H1 (cell line): Measurements from ENCODE around the gene SH3PXD2B. TPM values are rescaled to one million over a fixed set of nuclear protein-coding genes. Genes with fewer than 3 reads are reported as not detected.

ENCODE experiments used
- CTCF ChIA-PET: fragments of 300-600 bp; sonication (Branson Sonifier 250); formaldehyde crosslinking; loops from one replicate; lab custom pipeline; 2021; ENCODE audit not compliant: partially characterized antibody; lab: Charles Lee
- POLR2A ChIA-PET: fragments of 300-600 bp; sonication (Branson Sonifier 250); formaldehyde crosslinking; loops from one replicate; lab custom pipeline; 2021; ENCODE audit warnings: inconsistent platforms; ENCODE audit not compliant: partially characterized antibody; lab: Charles Lee
- DNase-seq, 2 experiments: peaks; one replicate each; pipeline versions ENCODE4 v3.0.0 to v3.0.0-alpha.2; 2010 to 2022; ENCODE audit warnings: low spot score in 2 of 2, low read depth in 1 of 2, mixed read lengths in 1 of 2
- FAIRE-seq: peaks from 2 replicates; lab custom pipeline; 2011; peaks lifted over from hg19 to GRCh38; lab: Jason Lieb, UNC
- H2AFZ ChIP-seq: 2 replicates; pipeline ENCODE4 v1.8.1; 2012; ENCODE audit warnings: low read length, inconsistent platforms
- H2AK5ac ChIP-seq: 2 replicates; pipeline ENCODE4 v1.6.1; 2013; ENCODE audit warnings: low read depth, low read length
- H2BK120ac ChIP-seq: replicated peaks from 2 replicates; pipeline ENCODE3; 2013; ENCODE audit warnings: low read depth, low read length, inconsistent platforms
- H2BK12ac ChIP-seq: 2 replicates; pipeline ENCODE4 v1.6.1; 2013; ENCODE audit warnings: low read depth, low read length
- H2BK15ac ChIP-seq: 2 replicates; pipeline ENCODE4 v1.6.1; 2013; ENCODE audit warnings: low read length
- H2BK20ac ChIP-seq: 2 replicates; pipeline ENCODE4 v1.6.1; 2013; ENCODE audit warnings: low read length
- H2BK5ac ChIP-seq: 2 replicates; pipeline ENCODE4 v1.6.1; 2013; ENCODE audit warnings: low read depth, low read length
- H3K14ac ChIP-seq: 2 replicates; pipeline ENCODE4 v1.6.1; 2013; ENCODE audit warnings: inconsistent platforms; ENCODE audit not compliant: insufficient read length
- H3K18ac ChIP-seq: 2 replicates; pipeline ENCODE4 v1.6.1; 2013; ENCODE audit warnings: low read length; ENCODE audit errors: extremely low read depth
- H3K23ac ChIP-seq: 2 replicates; pipeline ENCODE4 v1.6.1; 2013; ENCODE audit warnings: inconsistent platforms; ENCODE audit not compliant: insufficient read length
- H3K23me2 ChIP-seq: 2 replicates; pipeline ENCODE4 v1.6.1; 2013; ENCODE audit warnings: low read depth, low read length
- H3K27ac ChIP-seq: 2 replicates; pipeline ENCODE4 v1.6.1; 2011; ENCODE audit warnings: low read depth, low read length, inconsistent platforms
- H3K27me3 ChIP-seq, 4 experiments: replicated peaks in 1 of 4; 1 replicate in 1 of 4; 2 replicates in 3 of 4; pipeline versions ENCODE4 v1.6.1 to v1.8.1; 2011 to 2013; ENCODE audit warnings: low read length in 3 of 4, mild to moderate bottlenecking in 3 of 4, inconsistent platforms in 2 of 4, mixed read lengths in 2 of 4, moderate library complexity in 1 of 4; ENCODE audit not compliant: control insufficient read depth in 3 of 4, insufficient read depth in 3 of 4; ENCODE audit errors: extremely low read depth in 1 of 4
- H3K36me3 ChIP-seq, 4 experiments: 2 replicates each; pipeline versions ENCODE4 v1.6.1 to v1.8.1; 2011 to 2013; ENCODE audit warnings: mild to moderate bottlenecking in 4 of 4, low read length in 3 of 4, moderate library complexity in 2 of 4, control low read depth in 1 of 4, inconsistent platforms in 1 of 4; ENCODE audit not compliant: insufficient read depth in 4 of 4, control insufficient read depth in 2 of 4
- H3K4ac ChIP-seq: replicated peaks from 2 replicates; pipeline ENCODE3; 2013; ENCODE audit warnings: low read length, low read depth, mixed read lengths, inconsistent platforms; ENCODE audit not compliant: insufficient read length
- H3K4me1 ChIP-seq, 4 experiments: replicated peaks in 1 of 4; 1 replicate in 1 of 4; 2 replicates in 3 of 4; pipeline versions ENCODE4 v1.6.1 to v1.8.1; 2011 to 2013; ENCODE audit warnings: low read length in 3 of 4, inconsistent platforms in 2 of 4, mixed read lengths in 1 of 4; ENCODE audit not compliant: insufficient read depth in 4 of 4, control insufficient read depth in 3 of 4
- H3K4me2 ChIP-seq, 2 experiments: 2 replicates each; pipeline versions ENCODE4 v1.6.1 to v1.8.1; 2011 to 2013; ENCODE audit warnings: low read depth in 2 of 2, low read length in 2 of 2, control low read depth in 1 of 2, inconsistent platforms in 1 of 2, mild to moderate bottlenecking in 1 of 2; ENCODE audit not compliant: insufficient read depth in 1 of 2
- H3K4me3 ChIP-seq, 4 experiments: fragments of 200-600, 300-600 bp in 1 of 4; sonication (generic), shearing (Covaris generic), sonication (Bioruptor Twin) in 1 of 4; 2 replicates each; pipeline versions ENCODE4 v1.5.1 to v1.8.1; 2011 to 2016; ENCODE audit warnings: low read length in 4 of 4, low read depth in 3 of 4, control low read depth in 2 of 4, inconsistent platforms in 2 of 4, mild to moderate bottlenecking in 2 of 4, mixed read lengths in 1 of 4, moderate library complexity in 1 of 4; ENCODE audit not compliant: insufficient read depth in 2 of 4; ENCODE audit errors: extremely low read depth in 1 of 4
- H3K56ac ChIP-seq: replicated peaks from 2 replicates; pipeline ENCODE3; 2013; ENCODE audit warnings: low read depth, mild to moderate bottlenecking, mixed read lengths, low read length, inconsistent platforms; ENCODE audit not compliant: insufficient read length
- H3K79me1 ChIP-seq: 2 replicates; pipeline ENCODE4 v1.6.1; 2013; ENCODE audit warnings: low read depth, low read length, control low read depth
- H3K79me2 ChIP-seq, 2 experiments: 2 replicates each; pipeline versions ENCODE4 v1.6.1 to v1.8.1; 2012 to 2013; ENCODE audit warnings: low read length in 2 of 2, mild to moderate bottlenecking in 2 of 2, inconsistent platforms in 1 of 2; ENCODE audit not compliant: insufficient read depth in 2 of 2, control insufficient read depth in 1 of 2
- H3K9ac ChIP-seq, 4 experiments: replicated peaks in 1 of 4; 1 replicate in 1 of 4; 2 replicates in 3 of 4; pipeline versions ENCODE4 v1.6.1 to v1.8.1; 2011 to 2013; ENCODE audit warnings: low read depth in 3 of 4, low read length in 3 of 4, control low read depth in 2 of 4, mild to moderate bottlenecking in 2 of 4, moderate library complexity in 2 of 4, inconsistent platforms in 1 of 4; ENCODE audit errors: extremely low read depth in 1 of 4
- H3K9me3 ChIP-seq, 2 experiments: 2 replicates each; pipeline versions ENCODE4 v1.6.1 to v1.8.1; 2012 to 2013; ENCODE audit warnings: mild to moderate bottlenecking in 2 of 2, moderate library complexity in 2 of 2, control low read depth in 1 of 2, inconsistent platforms in 1 of 2, low read depth in 1 of 2, low read length in 1 of 2, mixed read lengths in 1 of 2; ENCODE audit not compliant: insufficient read depth in 2 of 2
- H4K20me1 ChIP-seq, 2 experiments: replicated peaks in 1 of 2; 2 replicates each; pipeline versions ENCODE3 to v1.8.1; 2011 to 2013; ENCODE audit warnings: inconsistent platforms in 2 of 2, low read length in 2 of 2, mild to moderate bottlenecking in 1 of 2; ENCODE audit not compliant: insufficient read depth in 2 of 2, control insufficient read depth in 1 of 2
- H4K5ac ChIP-seq: 2 replicates; pipeline ENCODE4 v1.6.1; 2013; ENCODE audit warnings: low read length, low read depth, mixed read lengths, inconsistent platforms; ENCODE audit not compliant: insufficient read length
- H4K8ac ChIP-seq: 2 replicates; pipeline ENCODE4 v1.8.0; 2013; ENCODE audit warnings: mild to moderate bottlenecking, moderate library complexity, low read length, inconsistent platforms; ENCODE audit not compliant: insufficient read depth; ENCODE audit errors: extremely low read depth
- H4K91ac ChIP-seq: replicated peaks from 2 replicates; pipeline ENCODE3; 2013; ENCODE audit warnings: low read length, mixed read lengths, inconsistent platforms; ENCODE audit not compliant: insufficient read length
- RBBP5 ChIP-seq: IDR thresholded peaks from 2 replicates; pipeline ENCODE4 v1.7.1; 2012; ENCODE audit warnings: low read depth, mild to moderate bottlenecking, inconsistent platforms, low read length, moderate library complexity, borderline replicate concordance
- SAP30 ChIP-seq: fragments of 300-600 bp; sonication (generic); IDR thresholded peaks from 2 replicates; pipeline ENCODE4 v1.7.1; 2012; ENCODE audit warnings: low read length, moderate library complexity, mild to moderate bottlenecking, inconsistent platforms; ENCODE audit not compliant: insufficient read depth, insufficient replicate concordance
- SIRT6 ChIP-seq: IDR thresholded peaks from one replicate; pipeline ENCODE4 v1.7.1; 2012; ENCODE audit warnings: low read length, inconsistent platforms
- YY1 ChIP-seq: IDR thresholded peaks from 2 replicates; pipeline ENCODE4 v1.6.1; 2011; ENCODE audit warnings: low read depth, mild to moderate bottlenecking, low read length
- WGBS, 2 experiments: shearing (Covaris generic) in 1 of 2; methylation state at CpG; one replicate each; pipeline versions ENCODE4 v1.1.6 to v1.1.7; 2013 to 2015; ENCODE audit warnings: low lambda C conversion rate in 2 of 2, mixed read lengths in 2 of 2, inconsistent platforms in 1 of 2, low coverage in 1 of 2, missing lambda C conversion rate in 1 of 2; ENCODE audit not compliant: insufficient replicate concordance in 2 of 2, insufficient coverage in 1 of 2, insufficient read length in 1 of 2; ENCODE audit errors: extremely low coverage in 1 of 2, missing lambda C conversion rate in 1 of 2; 5-methylcytosine and 5-hydroxymethylcytosine counted together
- polyA plus RNA-seq, 7 experiments: library from polyadenylated mRNA; depleted of rRNA in 3 of 7; stranded (reverse) in 5 of 7; unstranded in 2 of 7; fragments of >200 nt in 5 of 7; fragments of 200-250 nt in 2 of 7; gene quantifications; 1 replicate in 5 of 7; 2 replicates in 1 of 7; 4 replicates in 1 of 7; pipeline versions ENCODE4 v1.2.1 to v1.2.3, GENCODE V29; 2011 to 2013; ENCODE audit warnings: missing spikeins in 2 of 7, mixed read lengths in 2 of 7
- total RNA-seq: library from RNA; stranded (reverse); fragmentation: NEBNext Ultra II Directional; extraction: Animal tissue kit (Norgen Biotek cat#: 25700); gene quantifications from 2 replicates; pipeline ENCODE4 v1.2.1, GENCODE V29; 2021

Gene SH3PXD2B
- total and polyA plus RNA-seq, 2 of the 8 experiments (the other 6 are each of a cell fraction or from before 2014, with no cell fraction given): 32.9 to 72.9 TPM

- no peak overlapping the region for H4K5ac ChIP-seq
These were observed 74.8 kb downstream of the SH3PXD2B start for GRCh38 chr5:172379481-172379880.

More at GRCh38 chr5:172379481-172379880, 74.8 kb downstream of the SH3PXD2B start:
- TF ChIP-seq YY1 (no peak), SAP30 (no peak), RBBP5 (no peak), SIRT6 (no peak)
- Histone ChIP-seq H3K36me3 (peaks cover 0 to 42% (median 12%) of the 10 kb centered on the region in 4 experiments; a peak in 6 of 8 replicates), H3K23ac (no peak overlapping the region), H2BK5ac (no peak overlapping the region), H4K91ac (no peak overlapping the region), H3K9ac (no peak overlapping the region), H3K18ac (no peak overlapping the region), H3K9me3 (no peaks in the 10 kb centered on the region), H3K27ac (no peak overlapping the region), H3K4me1 (no peaks in the 10 kb centered on the region), H3K4ac (no peak overlapping the region), H3K79me2 (no peaks in the 10 kb centered on the region), H4K20me1 (peaks cover 6 to 7% of the 10 kb centered on the region in 2 experiments), H2BK15ac (no peak overlapping the region), H2AFZ (no peak overlapping the region), H3K14ac (no peak overlapping the region), H3K27me3 (no peaks in the 10 kb centered on the region), H3K4me3 (no peak overlapping the region), H3K4me2 (no peak overlapping the region), H2BK12ac (no peak overlapping the region), H3K56ac (no peak overlapping the region), H2AK5ac (no peak overlapping the region), H3K23me2 (no peaks in the 10 kb centered on the region), H3K79me1 (no peaks in the 10 kb centered on the region; the same call in 1 of the 2 replicates), H4K8ac (no peak overlapping the region), H2BK120ac (no peak overlapping the region), H2BK20ac (no peak overlapping the region)
- 91% methylated on average over 3 of the region's 3 CpGs; no CpG with 5 or more reads in 1 of the 2 experiments for WGBS, 2 experiments
- CTCF ChIA-PET: interaction anchor here (0.9 to 1.7 kb wide), 3 partner anchors 8 to 25 kb away, joined by 3 to 5 read pairs (median 4); no protein-coding TSS in a partner anchor
- FAIRE-seq (no peak), DNase-seq (no peak)
- POLR2A ChIA-PET: interaction anchor here (0.7 kb wide), 2 partner anchors 12 to 18 kb away, joined by 3 read pairs; no protein-coding TSS in a partner anchor
